ENCODE measurements around the gene CCDC148. TPM values are rescaled to one million over a fixed set of nuclear protein-coding genes. Genes with fewer than 3 reads are reported as not detected.

The CCDC148 gene
- total RNA-seq, 4 donors from 2014 or later, result not detected

- no peak for DNase-seq
- no peaks in the 10 kb centered on the region for H3K9me3 ChIP-seq
- H3K4me1 ChIP-seq, result no peaks in the 10 kb centered on the region
- no peaks in the 10 kb centered on the region for H3K27me3 ChIP-seq
- no peak overlapping the region for H3K4me3 ChIP-seq
- H3K27ac ChIP-seq, result no peak overlapping the region
- TF ChIP-seq POLR2A (IDR thresholded peaks at IDR 0.05), result no peak
- TF ChIP-seq, protein P1, sequence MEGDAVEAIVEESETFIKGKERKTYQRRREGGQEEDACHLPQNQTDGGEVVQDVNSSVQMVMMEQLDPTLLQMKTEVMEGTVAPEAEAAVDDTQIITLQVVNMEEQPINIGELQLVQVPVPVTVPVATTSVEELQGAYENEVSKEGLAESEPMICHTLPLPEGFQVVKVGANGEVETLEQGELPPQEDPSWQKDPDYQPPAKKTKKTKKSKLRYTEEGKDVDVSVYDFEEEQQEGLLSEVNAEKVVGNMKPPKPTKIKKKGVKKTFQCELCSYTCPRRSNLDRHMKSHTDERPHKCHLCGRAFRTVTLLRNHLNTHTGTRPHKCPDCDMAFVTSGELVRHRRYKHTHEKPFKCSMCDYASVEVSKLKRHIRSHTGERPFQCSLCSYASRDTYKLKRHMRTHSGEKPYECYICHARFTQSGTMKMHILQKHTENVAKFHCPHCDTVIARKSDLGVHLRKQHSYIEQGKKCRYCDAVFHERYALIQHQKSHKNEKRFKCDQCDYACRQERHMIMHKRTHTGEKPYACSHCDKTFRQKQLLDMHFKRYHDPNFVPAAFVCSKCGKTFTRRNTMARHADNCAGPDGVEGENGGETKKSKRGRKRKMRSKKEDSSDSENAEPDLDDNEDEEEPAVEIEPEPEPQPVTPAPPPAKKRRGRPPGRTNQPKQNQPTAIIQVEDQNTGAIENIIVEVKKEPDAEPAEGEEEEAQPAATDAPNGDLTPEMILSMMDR (IDR thresholded peaks at IDR 0.05), result no peak
- no peaks in the 10 kb centered on the region for H3K36me3 ChIP-seq
Observed at GRCh38 chr2:158142568-158143332, 313.8 kb downstream of the CCDC148 start.

DNA sequence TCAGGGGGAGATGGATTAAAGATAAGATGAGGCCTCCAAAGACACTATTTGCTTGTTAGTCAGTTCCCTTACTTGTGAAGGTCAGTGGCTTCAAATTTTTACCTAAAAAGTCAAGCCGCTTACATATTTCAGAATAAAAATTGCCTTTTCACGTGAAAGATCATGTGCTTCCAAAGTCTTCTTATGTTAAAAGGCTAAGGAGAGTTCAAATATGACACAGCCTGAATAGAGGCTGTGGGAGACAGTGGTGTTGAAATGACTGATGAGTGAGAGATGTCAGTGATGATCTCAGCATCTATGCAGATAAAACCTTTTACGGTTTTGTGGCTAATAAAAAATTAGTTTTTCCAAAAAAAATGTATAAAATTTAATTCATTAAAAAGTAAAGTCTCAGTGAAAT lies 314.4 kb downstream of the CCDC148 start:
- no peak overlapping the region for H3K27ac ChIP-seq
- DNase-seq, result no peak
- H3K27me3 ChIP-seq, result no peaks in the 10 kb centered on the region
- no peak overlapping the region for H3K4me3 ChIP-seq
- no peaks in the 10 kb centered on the region for H3K9me3 ChIP-seq
- H3K4me1 ChIP-seq, result no peaks in the 10 kb centered on the region
- TF ChIP-seq, protein P1 (IDR thresholded peaks at IDR 0.05), result no peak
- H3K36me3 ChIP-seq, result no peaks in the 10 kb centered on the region

DNA sequence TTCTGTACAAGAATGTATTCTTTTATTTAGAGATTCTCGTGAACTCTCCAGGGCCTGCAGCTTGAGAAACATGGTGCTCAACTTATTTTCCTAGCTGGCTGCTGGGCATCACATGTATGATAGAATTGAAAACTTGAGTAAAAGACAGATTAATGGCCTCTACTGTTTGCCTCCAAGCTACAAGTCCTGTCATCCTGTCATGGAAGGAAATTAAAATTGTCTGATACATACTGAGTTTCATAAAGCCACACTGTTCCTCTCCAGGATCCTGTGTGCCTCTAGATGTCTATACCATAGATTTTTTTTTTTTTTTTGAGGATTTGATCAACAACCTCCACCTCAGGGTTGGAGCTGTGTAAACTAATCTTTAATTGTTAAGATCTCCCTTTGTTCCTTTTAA lies 316.4 kb downstream of the CCDC148 start:
- H3K36me3 ChIP-seq, result no peaks in the 10 kb centered on the region
- H3K27me3 ChIP-seq, result no peaks in the 10 kb centered on the region
- DNase-seq, result no peak
- H3K4me3 ChIP-seq, result no peak overlapping the region
- TF ChIP-seq, protein P1 (IDR thresholded peaks at IDR 0.05), result no peak
- H3K9me3 ChIP-seq, result no peaks in the 10 kb centered on the region
- H3K4me1 ChIP-seq, result no peaks in the 10 kb centered on the region
- no peak overlapping the region for H3K27ac ChIP-seq

- Histone ChIP-seq H3K4me1 (peaks cover 0 to 5% (median 0%) of the 10 kb centered on the region in 4 donors), H3K27ac (no peak overlapping the region), H3K36me3 (no peaks in the 10 kb centered on the region), H3K9me3 (no peaks in the 10 kb centered on the region), H3K4me3 (no peak overlapping the region), H3K27me3 (no peaks in the 10 kb centered on the region)
- DNase-seq, result no peak
- no peak for TF ChIP-seq POLR2A (IDR thresholded peaks at IDR 0.05)
- TF ChIP-seq, protein P1 (IDR thresholded peaks at IDR 0.05), result no peak
Observed at GRCh38 chr2:158138255-158138654, 318.3 kb downstream of the CCDC148 start.

DNA sequence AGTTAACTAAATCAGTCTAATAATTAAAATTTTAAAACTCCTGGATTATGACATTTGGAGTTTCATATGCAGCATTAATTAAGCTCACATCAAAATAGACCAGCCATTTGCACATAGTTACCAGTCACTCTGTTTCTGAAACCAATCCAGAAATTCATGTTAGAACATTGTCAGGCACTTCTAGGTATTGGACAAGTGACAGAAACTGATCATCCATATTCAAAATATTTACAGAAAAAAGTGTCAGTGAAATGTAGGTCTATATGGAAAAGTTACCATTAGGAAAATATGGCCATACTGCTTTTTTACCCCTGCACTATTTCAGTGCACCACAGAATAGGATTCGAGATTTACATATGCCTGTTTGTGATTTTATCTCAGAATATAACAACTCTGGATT lies 321.5 kb downstream of the CCDC148 start:
- no peaks in the 10 kb centered on the region for H3K27me3 ChIP-seq
- TF ChIP-seq POLR2A (IDR thresholded peaks at IDR 0.05), result no peak
- TF ChIP-seq, protein P1 (IDR thresholded peaks at IDR 0.05), result no peak
- peaks cover 0 to 5% (median 0%) of the 10 kb centered on the region in 4 donors for H3K4me1 ChIP-seq
- H3K4me3 ChIP-seq, result no peak overlapping the region
- H3K9me3 ChIP-seq, result no peaks in the 10 kb centered on the region
- no peaks in the 10 kb centered on the region for H3K36me3 ChIP-seq
- no peak for DNase-seq
- H3K27ac ChIP-seq, result no peak overlapping the region

Measured in Peyer's patch (tissue), 4 donors.